ENCODE results near the gene NTRK2.

GRCh38 chr9:84622981-84623380 lies 46.5 kb upstream of the NTRK2 start:
- TF ChIP-seq, protein P1, sequence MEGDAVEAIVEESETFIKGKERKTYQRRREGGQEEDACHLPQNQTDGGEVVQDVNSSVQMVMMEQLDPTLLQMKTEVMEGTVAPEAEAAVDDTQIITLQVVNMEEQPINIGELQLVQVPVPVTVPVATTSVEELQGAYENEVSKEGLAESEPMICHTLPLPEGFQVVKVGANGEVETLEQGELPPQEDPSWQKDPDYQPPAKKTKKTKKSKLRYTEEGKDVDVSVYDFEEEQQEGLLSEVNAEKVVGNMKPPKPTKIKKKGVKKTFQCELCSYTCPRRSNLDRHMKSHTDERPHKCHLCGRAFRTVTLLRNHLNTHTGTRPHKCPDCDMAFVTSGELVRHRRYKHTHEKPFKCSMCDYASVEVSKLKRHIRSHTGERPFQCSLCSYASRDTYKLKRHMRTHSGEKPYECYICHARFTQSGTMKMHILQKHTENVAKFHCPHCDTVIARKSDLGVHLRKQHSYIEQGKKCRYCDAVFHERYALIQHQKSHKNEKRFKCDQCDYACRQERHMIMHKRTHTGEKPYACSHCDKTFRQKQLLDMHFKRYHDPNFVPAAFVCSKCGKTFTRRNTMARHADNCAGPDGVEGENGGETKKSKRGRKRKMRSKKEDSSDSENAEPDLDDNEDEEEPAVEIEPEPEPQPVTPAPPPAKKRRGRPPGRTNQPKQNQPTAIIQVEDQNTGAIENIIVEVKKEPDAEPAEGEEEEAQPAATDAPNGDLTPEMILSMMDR (IDR thresholded peaks at IDR 0.05; ENCODE audit: low read length) = no peak
- TF ChIP-seq EZH2 (IDR thresholded peaks at IDR 0.05; ENCODE audit: borderline replicate concordance, low read length) = no peak
